Duodenal mucosa (tissue), 2 donors: ENCODE measurements around the gene RTBDN.

Experiments
- H3K27ac ChIP-seq: one replicate; pipeline ENCODE4 v1.7.0; 2013; ENCODE audit warnings: low read depth, low read length
- H3K27me3 ChIP-seq, 2 donors: one replicate each; pipeline ENCODE4 v1.7.0; 2013; ENCODE audit warnings: low read length in 2 of 2, control low read depth in 1 of 2; ENCODE audit not compliant: insufficient read depth in 2 of 2, control insufficient read depth in 1 of 2
- H3K36me3 ChIP-seq, 2 donors: one replicate each; pipeline ENCODE4 v1.7.0; 2013; ENCODE audit warnings: low read length in 2 of 2, control low read depth in 1 of 2; ENCODE audit not compliant: insufficient read depth in 2 of 2, control insufficient read depth in 1 of 2
- H3K4me1 ChIP-seq, 2 donors: one replicate each; pipeline ENCODE4 v1.7.0; 2013; ENCODE audit warnings: low read length in 2 of 2, control low read depth in 1 of 2; ENCODE audit not compliant: insufficient read depth in 2 of 2, control insufficient read depth in 1 of 2
- H3K4me3 ChIP-seq, 2 donors: one replicate each; pipeline ENCODE4 v1.7.0; 2013; ENCODE audit warnings: low read length in 2 of 2, low read depth in 1 of 2
- H3K9ac ChIP-seq, 2 donors: one replicate each; pipeline ENCODE4 v1.7.0; 2013; ENCODE audit warnings: low read length in 2 of 2, low read depth in 1 of 2
- H3K9me3 ChIP-seq, 2 donors: one replicate each; pipeline ENCODE4 v1.7.0; 2013; ENCODE audit warnings: low read length in 2 of 2, control low read depth in 1 of 2; ENCODE audit not compliant: control insufficient read depth in 1 of 2

RTBDN gene

GRCh38 chr19:12779162-12779993, 55.0 kb downstream of the RTBDN start:
- peaks cover 0 to under 1% of the 10 kb centered on the region in 2 donors for H3K36me3 ChIP-seq
- peak overlapping the region; percentile 76 to 84 for H3K4me3 ChIP-seq
- H3K27me3 ChIP-seq, result no peaks in the 10 kb centered on the region
- H3K9ac ChIP-seq, result peak overlapping the region; percentile 82 to 85
- no peaks in the 10 kb centered on the region for H3K9me3 ChIP-seq
- peaks cover 44 to 45% of the 10 kb centered on the region in 2 donors for H3K4me1 ChIP-seq
- H3K27ac ChIP-seq, result peak overlapping the region; percentile 88

DNA sequence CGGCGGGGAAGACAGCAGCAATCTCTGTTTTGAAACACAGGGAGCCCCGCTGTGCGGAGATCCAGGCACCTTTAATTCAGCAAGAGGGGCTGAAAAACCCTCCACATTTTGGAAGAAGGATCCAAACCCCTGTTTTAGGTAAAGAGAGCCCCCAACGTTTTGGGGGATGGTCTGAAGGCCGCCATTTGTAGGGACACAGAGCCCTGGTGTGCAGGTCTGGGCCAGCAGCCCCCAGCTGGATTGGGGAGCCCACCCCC, 55.5 kb downstream of the RTBDN start:
- peak overlapping the region; percentile 88 for H3K27ac ChIP-seq
- no peaks in the 10 kb centered on the region for H3K27me3 ChIP-seq
- no peaks in the 10 kb centered on the region for H3K9me3 ChIP-seq
- H3K9ac ChIP-seq, result peak overlapping the region; percentile 82 to 85
- peaks cover 41 to 42% of the 10 kb centered on the region in 2 donors for H3K4me1 ChIP-seq
- H3K4me3 ChIP-seq, result peak overlapping the region; percentile 76 to 84
- peaks cover 0 to 3% of the 10 kb centered on the region in 2 donors for H3K36me3 ChIP-seq

GRCh38 chr19:12778017-12778904, 56.1 kb downstream of the RTBDN start:
- Histone ChIP-seq H3K9me3 (no peaks in the 10 kb centered on the region), H3K36me3 (peaks cover 0 to 3% of the 10 kb centered on the region in 2 donors), H3K27me3 (no peaks in the 10 kb centered on the region), H3K27ac (peak overlapping the region; percentile 88), H3K9ac (peak overlapping the region; percentile 82 to 85), H3K4me1 (peaks cover 35 to 36% of the 10 kb centered on the region in 2 donors), H3K4me3 (peak overlapping the region; percentile 76 to 84)

DNA sequence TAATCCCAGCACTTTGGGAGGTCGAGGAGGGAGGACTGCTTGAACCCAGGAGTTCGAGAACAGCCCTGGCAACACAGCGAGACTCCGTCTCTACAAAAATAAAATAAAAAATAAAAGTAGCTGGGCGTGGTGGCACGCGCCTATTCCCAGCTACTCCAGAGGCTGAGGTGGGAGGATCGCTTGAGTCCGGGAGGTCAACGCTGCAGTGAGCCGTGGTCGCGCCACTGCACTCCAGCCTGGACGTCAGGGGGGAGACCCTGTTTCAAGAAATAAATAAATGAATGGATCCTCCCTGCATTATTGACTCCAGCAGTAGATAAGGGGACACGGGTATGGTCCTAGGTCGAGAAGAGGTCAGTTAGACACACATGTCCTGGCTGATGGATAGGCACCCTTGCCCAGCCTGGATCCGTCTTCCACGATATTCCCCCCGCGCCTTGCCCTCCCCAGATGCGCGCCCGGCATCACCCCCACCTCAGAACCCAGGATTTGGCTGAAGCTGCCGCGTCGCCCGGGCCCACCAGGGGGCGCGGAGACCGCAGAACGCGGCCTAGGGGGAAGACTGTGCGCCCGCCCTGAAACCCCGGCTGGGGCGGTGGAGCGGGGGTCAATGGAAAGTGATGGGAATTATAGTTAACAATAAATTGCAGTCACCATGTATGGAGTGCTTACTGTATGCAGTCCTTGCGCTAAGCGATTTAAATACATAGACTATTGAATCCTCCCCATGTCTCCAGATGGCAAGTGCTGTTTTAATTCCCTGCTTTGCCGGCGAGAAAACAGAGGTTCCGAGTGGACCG, 57.0 kb downstream of the RTBDN start:
- no peaks in the 10 kb centered on the region for H3K9me3 ChIP-seq
- peak overlapping the region; percentile 82 to 85 for H3K9ac ChIP-seq
- H3K27ac ChIP-seq, result peak overlapping the region; percentile 88
- H3K36me3 ChIP-seq, result peaks cover 0 to 3% of the 10 kb centered on the region in 2 donors
- peak overlapping the region; percentile 76 to 84 for H3K4me3 ChIP-seq
- peaks cover 29 to 30% of the 10 kb centered on the region in 2 donors for H3K4me1 ChIP-seq
- no peaks in the 10 kb centered on the region for H3K27me3 ChIP-seq
